Stimulated activated CD4-positive, alpha-beta T cell treated with anti-CD3 and anti-CD28 coated beads, Interleukin-4, amount 100 ng/mL, for 4 hours (primary cell): ENCODE data around the gene COX6B2.

Experiments
- DNase-seq, 2 experiments: peaks; one replicate each; pipeline ENCODE4 v3.0.0-alpha.2; 2020

COX6B2 gene

GRCh38 chr19:55383279-55384130, 29.0 kb upstream of the COX6B2 start:
- DNase-seq, result peak; percentile 28 to 50

- DNase-seq, result no peak
Observed at GRCh38 chr19:55382522-55383054, 28.1 kb upstream of the COX6B2 start.

- DNase-seq, result no peak
Observed at GRCh38 chr19:55382013-55382412, 27.5 kb upstream of the COX6B2 start.

GRCh38 chr19:55379174-55379573, 24.7 kb upstream of the COX6B2 start:
- DNase-seq, result no peak

- no peak for DNase-seq
Observed at GRCh38 chr19:55377356-55378131, 23.0 kb upstream of the COX6B2 start.

- DNase-seq, result no peak
Observed at GRCh38 chr19:55376241-55376933, 21.9 kb upstream of the COX6B2 start, which contains the start of gene TMEM190. Gene TMEM190 (plus strand): TSS chr19:55376826. CDS start chr19:55376854, 28 bp downstream.

GRCh38 chr19:55373993-55374757, 19.7 kb upstream of the COX6B2 start:
- no peak for DNase-seq

- no peak for DNase-seq
Observed at GRCh38 chr19:55373306-55373992, 18.9 kb upstream of the COX6B2 start.

GRCh38 chr19:55372316-55373081, 18.0 kb upstream of the COX6B2 start:
- DNase-seq, result no peak

- no peak for DNase-seq
Observed at GRCh38 chr19:55370305-55370988, 15.9 kb upstream of the COX6B2 start, which contains the start of gene IL11. Gene IL11 (minus strand): TSS chr19:55370463. CDS start chr19:55370310, 153 bp downstream.

- no peak for DNase-seq
Observed at GRCh38 chr19:55369653-55370304, 15.3 kb upstream of the COX6B2 start.

- DNase-seq, result peak in 1 of 2 experiments; percentile 24
Observed at GRCh38 chr19:55368701-55369563, 14.4 kb upstream of the COX6B2 start.

GRCh38 chr19:55368106-55368505, 13.6 kb upstream of the COX6B2 start:
- no peak for DNase-seq

GRCh38 chr19:55366790-55367189, 12.3 kb upstream of the COX6B2 start:
- no peak for DNase-seq

GRCh38 chr19:55365964-55366363, 11.4 kb upstream of the COX6B2 start:
- no peak for DNase-seq

- no peak for DNase-seq
Observed at GRCh38 chr19:55365245-55365644, 10.7 kb upstream of the COX6B2 start.

GRCh38 chr19:55362990-55363716, 8.6 kb upstream of the COX6B2 start, which contains the start of gene GARIN5B:
Gene GARIN5B (minus strand): TSS chr19:55363260. CDS start chr19:55363066, 194 bp downstream.
- no peak for DNase-seq
